Amygdala (tissue), 56 donors: Measurements from ENCODE around the gene RSPRY1.
A peak's percentile ranks its signal among the peaks of the same experiment; 100 is the strongest.

Experiments used
- DNase-seq, 56 donors: peaks; one replicate each; lab custom pipeline; 2025; lab: John Stamatoyannopoulos, UW

Gene RSPRY1

GRCh38 chr16:57151369-57151768, 34.8 kb upstream of the RSPRY1 start:
- no peak for DNase-seq

- peak in 6 of 56 donors; percentile 29 to 54 (median 46) for DNase-seq
Measured at GRCh38 chr16:57152096-57153093, 33.7 kb upstream of the RSPRY1 start.

GRCh38 chr16:57153841-57154240, 32.3 kb upstream of the RSPRY1 start:
- no peak for DNase-seq

GRCh38 chr16:57155702-57156350, 30.3 kb upstream of the RSPRY1 start:
- DNase-seq: no peak

GRCh38 chr16:57156351-57156703, 29.8 kb upstream of the RSPRY1 start:
- DNase-seq: no peak

- no peak for DNase-seq
Measured at GRCh38 chr16:57157533-57157932, 28.6 kb upstream of the RSPRY1 start.

GRCh38 chr16:57159447-57159846, 26.7 kb upstream of the RSPRY1 start:
- no peak for DNase-seq

- DNase-seq: no peak
Measured at GRCh38 chr16:57163842-57164241, 22.3 kb upstream of the RSPRY1 start.

GRCh38 chr16:57165483-57165882, 20.6 kb upstream of the RSPRY1 start:
- no peak for DNase-seq

GRCh38 chr16:57165938-57166337, 20.2 kb upstream of the RSPRY1 start:
- peak in 1 of 56 donors; percentile 31 for DNase-seq

- no peak for DNase-seq
Measured at GRCh38 chr16:57166451-57166850, 19.7 kb upstream of the RSPRY1 start.

- DNase-seq: no peak
Measured at GRCh38 chr16:57166951-57167350, 19.2 kb upstream of the RSPRY1 start.

GRCh38 chr16:57167538-57167937, 18.6 kb upstream of the RSPRY1 start:
- DNase-seq: no peak

- DNase-seq: peak in 4 of 56 donors; percentile 32 to 69 (median 42)
Measured at GRCh38 chr16:57167953-57168352, 18.2 kb upstream of the RSPRY1 start.

GRCh38 chr16:57169327-57169726, 16.8 kb upstream of the RSPRY1 start:
- DNase-seq: no peak

GRCh38 chr16:57172721-57173290, 13.3 kb upstream of the RSPRY1 start:
- DNase-seq: no peak

- no peak for DNase-seq
Measured at GRCh38 chr16:57175896-57176295, 10.2 kb upstream of the RSPRY1 start.

- no peak for DNase-seq
Measured at GRCh38 chr16:57178196-57178595, 7.9 kb upstream of the RSPRY1 start.

GRCh38 chr16:57178793-57179212, 7.3 kb upstream of the RSPRY1 start:
- DNase-seq: no peak

GRCh38 chr16:57179215-57179828, 6.8 kb upstream of the RSPRY1 start:
- DNase-seq: no peak

GRCh38 chr16:57184113-57184512, 2.0 kb upstream of the RSPRY1 start:
- no peak for DNase-seq
